GM18868 (cell line): Measurements from ENCODE around the gene DDX51.

Experiments
- ATAC-seq: cut with Tn5 transposase; IDR thresholded peaks from one replicate; pipeline ENCODE4 v1.9.1; 2021; ENCODE audit warnings: mild to moderate bottlenecking, moderate library complexity; ENCODE audit not compliant: unreplicated experiment

Gene DDX51

GRCh38 chr12:132179431-132180362, 35.6 kb upstream of the DDX51 start:
- ATAC-seq, result no peak

- no peak for ATAC-seq
These were observed 34.8 kb upstream of the DDX51 start for GRCh38 chr12:132178801-132179401.

- no peak for ATAC-seq
These were observed 34.2 kb upstream of the DDX51 start for GRCh38 chr12:132178316-132178715.

GRCh38 chr12:132176920-132177551, 32.9 kb upstream of the DDX51 start:
- ATAC-seq, result no peak

GRCh38 chr12:132176385-132176919, 32.3 kb upstream of the DDX51 start:
- ATAC-seq, result no peak

GRCh38 chr12:132175496-132176384, 31.6 kb upstream of the DDX51 start:
- ATAC-seq, result no peak

GRCh38 chr12:132174839-132175490, 30.8 kb upstream of the DDX51 start:
- ATAC-seq, result no peak

GRCh38 chr12:132174015-132174838, 30.1 kb upstream of the DDX51 start:
- no peak for ATAC-seq

GRCh38 chr12:132173135-132174014, 29.3 kb upstream of the DDX51 start:
- no peak for ATAC-seq

GRCh38 chr12:132172619-132173018, 28.5 kb upstream of the DDX51 start:
- ATAC-seq, result no peak

- ATAC-seq, result no peak
These were observed 27.9 kb upstream of the DDX51 start for GRCh38 chr12:132171968-132172521.

GRCh38 chr12:132171293-132171967, 27.3 kb upstream of the DDX51 start:
- ATAC-seq, result no peak

- ATAC-seq, result no peak
These were observed 26.6 kb upstream of the DDX51 start for GRCh38 chr12:132170637-132171292.

GRCh38 chr12:132170094-132170636, 26.0 kb upstream of the DDX51 start:
- ATAC-seq, result no peak

- ATAC-seq, result no peak
These were observed 25.3 kb upstream of the DDX51 start for GRCh38 chr12:132169376-132169775.

GRCh38 chr12:132168311-132169031, 24.4 kb upstream of the DDX51 start:
- ATAC-seq, result no peak
